ENCODE data around the gene DIAPH2.

DNA sequence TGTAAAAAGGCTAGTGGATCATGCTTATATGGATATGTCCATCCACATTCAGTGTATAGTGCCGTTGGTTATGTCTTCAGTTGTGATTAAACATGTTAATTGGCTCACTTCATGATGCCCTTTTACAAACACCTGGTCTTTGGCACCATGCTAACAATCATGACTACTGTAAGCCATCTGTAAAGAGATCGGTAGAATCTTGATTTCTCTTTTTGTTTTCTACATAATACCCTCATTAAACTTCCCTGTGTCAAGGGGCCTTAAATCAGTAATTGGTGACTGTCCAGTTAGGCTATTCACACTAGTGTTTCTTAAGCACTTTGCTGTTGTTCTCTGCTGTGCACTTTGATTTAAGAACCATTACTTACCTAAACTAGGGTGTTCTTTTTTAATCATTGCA lies 674.3 kb downstream of the DIAPH2 start:
- TF ChIP-seq, protein P1, sequence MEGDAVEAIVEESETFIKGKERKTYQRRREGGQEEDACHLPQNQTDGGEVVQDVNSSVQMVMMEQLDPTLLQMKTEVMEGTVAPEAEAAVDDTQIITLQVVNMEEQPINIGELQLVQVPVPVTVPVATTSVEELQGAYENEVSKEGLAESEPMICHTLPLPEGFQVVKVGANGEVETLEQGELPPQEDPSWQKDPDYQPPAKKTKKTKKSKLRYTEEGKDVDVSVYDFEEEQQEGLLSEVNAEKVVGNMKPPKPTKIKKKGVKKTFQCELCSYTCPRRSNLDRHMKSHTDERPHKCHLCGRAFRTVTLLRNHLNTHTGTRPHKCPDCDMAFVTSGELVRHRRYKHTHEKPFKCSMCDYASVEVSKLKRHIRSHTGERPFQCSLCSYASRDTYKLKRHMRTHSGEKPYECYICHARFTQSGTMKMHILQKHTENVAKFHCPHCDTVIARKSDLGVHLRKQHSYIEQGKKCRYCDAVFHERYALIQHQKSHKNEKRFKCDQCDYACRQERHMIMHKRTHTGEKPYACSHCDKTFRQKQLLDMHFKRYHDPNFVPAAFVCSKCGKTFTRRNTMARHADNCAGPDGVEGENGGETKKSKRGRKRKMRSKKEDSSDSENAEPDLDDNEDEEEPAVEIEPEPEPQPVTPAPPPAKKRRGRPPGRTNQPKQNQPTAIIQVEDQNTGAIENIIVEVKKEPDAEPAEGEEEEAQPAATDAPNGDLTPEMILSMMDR (IDR thresholded peaks at IDR 0.05): no peak
- no peak for TF ChIP-seq POLR2A (IDR thresholded peaks at IDR 0.05)

All from body of pancreas (tissue), 4 donors.